HepG2 (cell line): ENCODE results near the gene MSANTD1. TPM values are rescaled to one million over a fixed set of nuclear protein-coding genes. Genes with fewer than 3 reads are reported as not detected.

Experiments
- ATAC-seq: fragments of 200-7000 bp; cut with Tn5 transposase; 3 replicates; pipeline ENCODE4 v1.9.1; 2020; ENCODE audit warnings: mild to moderate bottlenecking, moderate library complexity
- BruUV-seq: library from RNA; stranded (reverse); fragments of 400-500 nt; replicated peaks from 2 replicates; lab custom pipeline; 2021; lab: Mats Ljungman, UMichigan
- CTCF ChIA-PET: fragments of 300-600 bp; formaldehyde crosslinking; extraction: SDS; loops from one replicate; lab custom pipeline; 2021; ENCODE audit warnings: low total read pairs, inconsistent platforms, low intra/inter-chr PET ratio; lab: Yijun Ruan, JAX
- POLR2A ChIA-PET: fragments of 350-600 bp; sonication (Branson Sonifier 250); formaldehyde crosslinking; loops from one replicate; lab custom pipeline; 2020; ENCODE audit warnings: antibody characterized with exemption, inconsistent platforms; lab: Yijun Ruan, JAX
- DNase-seq: peaks from one replicate; pipeline ENCODE4 v3.0.0-alpha.2; 2015; ENCODE audit warnings: low spot score
- FAIRE-seq: peaks from 3 replicates; lab custom pipeline; 2011; peaks lifted over from hg19 to GRCh38; lab: Jason Lieb, UNC
- H2AFZ ChIP-seq: one replicate; pipeline ENCODE4 v1.6.1; 2011; ENCODE audit warnings: low read length, inconsistent platforms
- H3K27ac ChIP-seq: fragments of 300-600 bp; 3 replicates; pipeline ENCODE4 v1.8.0; 2011; ENCODE audit warnings: mixed run types, mild to moderate bottlenecking, mixed read lengths, low read length, inconsistent platforms; ENCODE audit not compliant: insufficient read depth; ENCODE audit errors: extremely low read length
- H3K27me3 ChIP-seq, 2 experiments: fragments of 200-600 bp in 1 of 2; 2 replicates in 1 of 2; 3 replicates in 1 of 2; pipeline versions ENCODE4 v1.6.0 to v1.8.0; 2011; ENCODE audit warnings: low read length in 2 of 2, mild to moderate bottlenecking in 2 of 2, moderate library complexity in 2 of 2, inconsistent platforms in 1 of 2; ENCODE audit not compliant: insufficient read depth in 2 of 2, control insufficient read depth in 1 of 2
- H3K36me3 ChIP-seq, 2 experiments: fragments of 200-600 bp in 1 of 2; replicated peaks in 1 of 2; 2 replicates in 1 of 2; 3 replicates in 1 of 2; pipeline versions ENCODE4 v1.5.1 to v1.8.0; 2011; ENCODE audit warnings: low read length in 2 of 2, inconsistent platforms in 1 of 2; ENCODE audit not compliant: insufficient read depth in 2 of 2, control insufficient read depth in 1 of 2
- H3K4me1 ChIP-seq: 2 replicates; pipeline ENCODE4 v1.5.1; 2012; ENCODE audit warnings: low read length, inconsistent platforms; ENCODE audit not compliant: insufficient read depth
- H3K4me2 ChIP-seq: 2 replicates; pipeline ENCODE4 v1.6.0; 2011; ENCODE audit warnings: low read depth, low read length, inconsistent platforms
- H3K4me3 ChIP-seq, 3 experiments: fragments of 200-600 bp in 1 of 3; sonication (generic), shearing (Covaris generic) in 1 of 3; replicated peaks in 1 of 3; 2 replicates each; pipeline ENCODE4 v1.5.1; 2011 to 2016; ENCODE audit warnings: low read length in 3 of 3, inconsistent platforms in 2 of 3, low read depth in 2 of 3, mild to moderate bottlenecking in 2 of 3, control low read depth in 1 of 3, mixed read lengths in 1 of 3; ENCODE audit not compliant: insufficient read depth in 1 of 3
- H3K79me2 ChIP-seq: one replicate; pipeline ENCODE4 v1.6.1; 2011; ENCODE audit warnings: low read length, inconsistent platforms; ENCODE audit not compliant: insufficient read depth
- H3K9ac ChIP-seq: 2 replicates; pipeline ENCODE4 v1.6.0; 2011; ENCODE audit warnings: mild to moderate bottlenecking, low read depth, low read length, inconsistent platforms; ENCODE audit not compliant: insufficient read depth
- H3K9me3 ChIP-seq: 2 replicates; pipeline ENCODE4 v1.5.1; 2012; ENCODE audit warnings: mild to moderate bottlenecking, low read length
- H4K20me1 ChIP-seq: 2 replicates; pipeline ENCODE4 v1.6.0; 2011; ENCODE audit warnings: inconsistent platforms, mild to moderate bottlenecking, low read length, moderate library complexity; ENCODE audit not compliant: insufficient read depth
- CBFB ChIP-seq: sonication (generic); formaldehyde crosslinking; IDR thresholded peaks from 2 replicates; pipeline ENCODE4 v1.4.0; 2020; ENCODE audit warnings: missing genetic modification reagents
- MXI1 ChIP-seq: IDR thresholded peaks from 3 replicates; pipeline ENCODE4 v1.6.1; 2012; ENCODE audit warnings: low read depth, low read length, inconsistent platforms, borderline replicate concordance
- SALL1 ChIP-seq: sonication (generic); formaldehyde crosslinking; IDR thresholded peaks from 2 replicates; pipeline ENCODE4 v1.8.0; 2022; ENCODE audit warnings: mild to moderate bottlenecking, missing genetic modification reagents
- TBL1XR1 ChIP-seq: fragments of 150-350 bp; IDR thresholded peaks from 2 replicates; pipeline ENCODE4 v1.6.1; 2014; ENCODE audit warnings: borderline replicate concordance, low read length; ENCODE audit not compliant: partially characterized antibody
- TOPORS ChIP-seq: sonication (generic); formaldehyde crosslinking; IDR thresholded peaks from 2 replicates; pipeline ENCODE4 v1.8.0; 2023; ENCODE audit warnings: mild to moderate bottlenecking, missing genetic modification reagents
- ZNF629 ChIP-seq: sonication (generic); formaldehyde crosslinking; conservative IDR thresholded peaks from 2 replicates; pipeline ENCODE4 v1.5.0; 2020; ENCODE audit warnings: missing genetic modification reagents
- WGBS: methylation state at CpG from one replicate; pipeline ENCODE4 v1.1.6; 2017; ENCODE audit warnings: low lambda C conversion rate; 5-methylcytosine and 5-hydroxymethylcytosine counted together
- in situ Hi-C: cut with HindIII; loops from 2 replicates; pipeline ENCODE4 v1.10.0; 2017; ENCODE audit warnings: low pct_unique_long_range_greater_than_20kb; ENCODE audit not compliant: extremely low pct_ligation_motif_present
- intact Hi-C: fragments of 100-400 bp; cut with micrococcal nuclease; formaldehyde crosslinking; loops from one replicate; pipeline ENCODE4 v1.10.0; 2022; ENCODE audit not compliant: unreplicated experiment
- polyA plus RNA-seq, 8 experiments: library from polyadenylated mRNA; depleted of rRNA in 3 of 8; stranded (reverse) in 7 of 8; unstranded in 1 of 8; fragments of >200 nt; fragmentation: Illumina TruSeq in 4 of 8; extraction: Trizol in 4 of 8; gene quantifications; 2 replicates each; pipeline versions ENCODE4 v1.2.1 to v1.2.3, GENCODE V29; 2011 to 2016; ENCODE audit warnings: low read depth in 4 of 8, missing spikeins in 1 of 8, mixed read lengths in 1 of 8; ENCODE audit not compliant: insufficient read depth in 1 of 8
- total RNA-seq, 5 experiments: library from RNA; depleted of rRNA; stranded (reverse); fragments of >200 nt; fragmentation: Illumina TruSeq; extraction: Trizol; gene quantifications; 2 replicates each; pipeline ENCODE4 v1.2.3, GENCODE V29; 2016; ENCODE audit warnings: low read depth in 1 of 5
- TF ChIP-seq, protein P1 (sequence below): sonication (generic); formaldehyde crosslinking; IDR thresholded peaks from 2 replicates; pipeline ENCODE4 v1.5.0; 2020; ENCODE audit warnings: mild to moderate bottlenecking, missing genetic modification reagents, borderline replicate concordance
- TF ChIP-seq, protein P2 (sequence below): sonication (generic); formaldehyde crosslinking; IDR thresholded peaks from 2 replicates; pipeline ENCODE4 v1.4.0; 2020; ENCODE audit warnings: missing genetic modification reagents, borderline replicate concordance
- TF ChIP-seq, protein P3 (sequence below): sonication (generic); formaldehyde crosslinking; IDR thresholded peaks from 2 replicates; pipeline ENCODE4 v1.5.1; 2020; ENCODE audit warnings: missing genetic modification reagents, mild to moderate bottlenecking, borderline replicate concordance

The MSANTD1 gene
- total and polyA plus RNA-seq, 2 of the 13 experiments (the other 11 are each of a cell fraction or from before 2014, with no cell fraction given) = 0.22 to 0.40 TPM

DNA sequence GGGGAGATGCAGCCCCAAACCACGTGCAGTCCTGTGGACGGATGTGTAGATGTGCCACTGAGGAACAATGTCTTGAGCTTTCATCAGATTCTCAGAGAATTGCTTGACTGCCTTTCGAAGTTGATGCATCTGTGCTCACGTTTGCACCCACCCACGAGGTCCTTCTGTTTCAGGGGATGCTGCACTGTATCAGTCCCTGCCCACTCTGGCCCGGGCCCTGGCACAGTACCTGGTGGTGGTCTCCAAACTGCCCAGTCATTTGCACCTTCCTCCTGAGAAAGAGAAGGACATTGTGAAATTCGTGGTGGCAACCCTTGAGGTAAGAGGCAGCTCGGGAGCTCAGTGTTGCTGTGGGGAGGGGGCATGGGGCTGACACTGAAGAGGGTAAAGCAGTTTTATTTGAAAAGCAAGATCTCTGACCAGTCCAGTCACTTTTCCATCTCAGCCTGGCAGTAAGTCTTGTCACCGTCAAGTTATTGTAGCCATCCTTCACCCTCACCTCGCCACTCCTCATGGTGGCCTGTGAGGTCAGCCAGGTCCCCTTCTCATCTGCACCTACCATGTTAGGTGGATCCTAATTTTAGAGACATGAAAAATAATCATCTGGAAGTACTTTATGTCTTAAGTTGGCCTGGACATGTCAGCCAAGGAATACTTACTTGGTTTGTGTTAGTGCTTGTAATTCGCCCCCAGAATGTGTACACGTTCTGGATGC is 36.4 kb upstream of the MSANTD1 start (continued):
- TF ChIP-seq, protein P1, sequence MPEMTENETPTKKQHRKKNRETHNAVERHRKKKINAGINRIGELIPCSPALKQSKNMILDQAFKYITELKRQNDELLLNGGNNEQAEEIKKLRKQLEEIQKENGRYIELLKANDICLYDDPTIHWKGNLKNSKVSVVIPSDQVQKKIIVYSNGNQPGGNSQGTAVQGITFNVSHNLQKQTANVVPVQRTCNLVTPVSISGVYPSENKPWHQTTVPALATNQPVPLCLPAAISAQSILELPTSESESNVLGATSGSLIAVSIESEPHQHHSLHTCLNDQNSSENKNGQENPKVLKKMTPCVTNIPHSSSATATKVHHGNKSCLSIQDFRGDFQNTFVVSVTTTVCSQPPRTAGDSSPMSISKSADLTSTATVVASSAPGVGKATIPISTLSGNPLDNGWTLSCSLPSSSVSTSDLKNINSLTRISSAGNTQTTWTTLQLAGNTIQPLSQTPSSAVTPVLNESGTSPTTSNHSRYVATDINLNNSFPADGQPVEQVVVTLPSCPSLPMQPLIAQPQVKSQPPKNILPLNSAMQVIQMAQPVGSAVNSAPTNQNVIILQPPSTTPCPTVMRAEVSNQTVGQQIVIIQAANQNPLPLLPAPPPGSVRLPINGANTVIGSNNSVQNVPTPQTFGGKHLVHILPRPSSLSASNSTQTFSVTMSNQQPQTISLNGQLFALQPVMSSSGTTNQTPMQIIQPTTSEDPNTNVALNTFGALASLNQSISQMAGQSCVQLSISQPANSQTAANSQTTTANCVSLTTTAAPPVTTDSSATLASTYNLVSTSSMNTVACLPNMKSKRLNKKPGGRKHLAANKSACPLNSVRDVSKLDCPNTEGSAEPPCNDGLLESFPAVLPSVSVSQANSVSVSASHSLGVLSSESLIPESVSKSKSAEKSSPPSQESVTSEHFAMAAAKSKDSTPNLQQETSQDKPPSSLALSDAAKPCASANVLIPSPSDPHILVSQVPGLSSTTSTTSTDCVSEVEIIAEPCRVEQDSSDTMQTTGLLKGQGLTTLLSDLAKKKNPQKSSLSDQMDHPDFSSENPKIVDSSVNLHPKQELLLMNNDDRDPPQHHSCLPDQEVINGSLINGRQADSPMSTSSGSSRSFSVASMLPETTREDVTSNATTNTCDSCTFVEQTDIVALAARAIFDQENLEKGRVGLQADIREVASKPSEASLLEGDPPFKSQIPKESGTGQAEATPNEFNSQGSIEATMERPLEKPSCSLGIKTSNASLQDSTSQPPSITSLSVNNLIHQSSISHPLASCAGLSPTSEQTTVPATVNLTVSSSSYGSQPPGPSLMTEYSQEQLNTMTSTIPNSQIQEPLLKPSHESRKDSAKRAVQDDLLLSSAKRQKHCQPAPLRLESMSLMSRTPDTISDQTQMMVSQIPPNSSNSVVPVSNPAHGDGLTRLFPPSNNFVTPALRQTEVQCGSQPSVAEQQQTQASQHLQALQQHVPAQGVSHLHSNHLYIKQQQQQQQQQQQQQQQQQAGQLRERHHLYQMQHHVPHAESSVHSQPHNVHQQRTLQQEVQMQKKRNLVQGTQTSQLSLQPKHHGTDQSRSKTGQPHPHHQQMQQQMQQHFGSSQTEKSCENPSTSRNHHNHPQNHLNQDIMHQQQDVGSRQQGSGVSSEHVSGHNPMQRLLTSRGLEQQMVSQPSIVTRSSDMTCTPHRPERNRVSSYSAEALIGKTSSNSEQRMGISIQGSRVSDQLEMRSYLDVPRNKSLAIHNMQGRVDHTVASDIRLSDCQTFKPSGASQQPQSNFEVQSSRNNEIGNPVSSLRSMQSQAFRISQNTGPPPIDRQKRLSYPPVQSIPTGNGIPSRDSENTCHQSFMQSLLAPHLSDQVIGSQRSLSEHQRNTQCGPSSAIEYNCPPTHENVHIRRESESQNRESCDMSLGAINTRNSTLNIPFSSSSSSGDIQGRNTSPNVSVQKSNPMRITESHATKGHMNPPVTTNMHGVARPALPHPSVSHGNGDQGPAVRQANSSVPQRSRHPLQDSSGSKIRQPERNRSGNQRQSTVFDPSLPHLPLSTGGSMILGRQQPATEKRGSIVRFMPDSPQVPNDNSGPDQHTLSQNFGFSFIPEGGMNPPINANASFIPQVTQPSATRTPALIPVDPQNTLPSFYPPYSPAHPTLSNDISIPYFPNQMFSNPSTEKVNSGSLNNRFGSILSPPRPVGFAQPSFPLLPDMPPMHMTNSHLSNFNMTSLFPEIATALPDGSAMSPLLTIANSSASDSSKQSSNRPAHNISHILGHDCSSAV (CRISPR knock-in tag) = no peak
- TF ChIP-seq, all 625 proteins: peak for 0

DNA sequence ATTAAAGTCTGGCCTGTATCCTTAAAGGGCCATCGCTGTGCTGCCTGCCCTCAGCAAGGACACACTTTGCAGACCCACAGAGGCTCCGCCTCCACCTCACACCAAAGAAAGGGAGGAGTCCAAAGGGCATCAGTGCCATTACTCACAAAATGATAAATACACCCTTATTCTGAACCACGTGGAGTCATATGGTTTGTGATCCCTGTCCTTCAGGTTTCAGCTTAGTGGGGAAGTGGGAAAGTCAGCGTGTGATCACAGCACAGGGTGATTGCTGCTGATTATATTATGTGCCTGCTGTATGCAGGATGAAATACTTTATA is 35.9 kb upstream of the MSANTD1 start:
- H3K36me3 ChIP-seq = peaks cover 39 to 80% of the 10 kb centered on the region in 2 experiments
- H3K27ac ChIP-seq = no peak overlapping the region
- H3K27me3 ChIP-seq = no peaks in the 10 kb centered on the region
- FAIRE-seq = no peak
- ATAC-seq = peak; percentile 62
- H3K9ac ChIP-seq = no peak overlapping the region
- CTCF ChIA-PET = no interaction called here
- H2AFZ ChIP-seq = no peak overlapping the region
- no peaks in the 10 kb centered on the region for H3K9me3 ChIP-seq
- no peaks in the 10 kb centered on the region for H3K79me2 ChIP-seq
- no peaks in the 10 kb centered on the region for H4K20me1 ChIP-seq
- no peak overlapping the region for H3K4me3 ChIP-seq
- no TSS peak for BruUV-seq
- peak; percentile 15 for DNase-seq
- POLR2A ChIA-PET = no interaction called here
- intact Hi-C loops (no loop called here), in situ Hi-C loops (no loop called here)
- H3K4me2 ChIP-seq = no peak overlapping the region
- peaks cover 33% of the 10 kb centered on the region for H3K4me1 ChIP-seq
- 77% methylated on average over 4 of the region's 4 CpGs for WGBS
- TF ChIP-seq TBL1XR1 (no peak), CBFB (no peak), TOPORS (CRISPR knock-in tag) (no peak), ZNF629 (CRISPR knock-in tag) (no peak), MXI1 (peak; percentile 21; the same call in 1 of the 3 replicates), SALL1 (CRISPR knock-in tag) (no peak)
- TF ChIP-seq, protein P2, sequence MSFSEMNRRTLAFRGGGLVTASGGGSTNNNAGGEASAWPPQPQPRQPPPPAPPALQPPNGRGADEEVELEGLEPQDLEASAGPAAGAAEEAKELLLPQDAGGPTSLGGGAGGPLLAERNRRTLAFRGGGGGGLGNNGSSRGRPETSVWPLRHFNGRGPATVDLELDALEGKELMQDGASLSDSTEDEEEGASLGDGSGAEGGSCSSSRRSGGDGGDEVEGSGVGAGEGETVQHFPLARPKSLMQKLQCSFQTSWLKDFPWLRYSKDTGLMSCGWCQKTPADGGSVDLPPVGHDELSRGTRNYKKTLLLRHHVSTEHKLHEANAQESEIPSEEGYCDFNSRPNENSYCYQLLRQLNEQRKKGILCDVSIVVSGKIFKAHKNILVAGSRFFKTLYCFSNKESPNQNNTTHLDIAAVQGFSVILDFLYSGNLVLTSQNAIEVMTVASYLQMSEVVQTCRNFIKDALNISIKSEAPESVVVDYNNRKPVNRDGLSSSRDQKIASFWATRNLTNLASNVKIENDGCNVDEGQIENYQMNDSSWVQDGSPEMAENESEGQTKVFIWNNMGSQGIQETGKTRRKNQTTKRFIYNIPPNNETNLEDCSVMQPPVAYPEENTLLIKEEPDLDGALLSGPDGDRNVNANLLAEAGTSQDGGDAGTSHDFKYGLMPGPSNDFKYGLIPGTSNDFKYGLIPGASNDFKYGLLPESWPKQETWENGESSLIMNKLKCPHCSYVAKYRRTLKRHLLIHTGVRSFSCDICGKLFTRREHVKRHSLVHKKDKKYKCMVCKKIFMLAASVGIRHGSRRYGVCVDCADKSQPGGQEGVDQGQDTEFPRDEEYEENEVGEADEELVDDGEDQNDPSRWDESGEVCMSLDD = no peak
- TF ChIP-seq, protein P3, sequence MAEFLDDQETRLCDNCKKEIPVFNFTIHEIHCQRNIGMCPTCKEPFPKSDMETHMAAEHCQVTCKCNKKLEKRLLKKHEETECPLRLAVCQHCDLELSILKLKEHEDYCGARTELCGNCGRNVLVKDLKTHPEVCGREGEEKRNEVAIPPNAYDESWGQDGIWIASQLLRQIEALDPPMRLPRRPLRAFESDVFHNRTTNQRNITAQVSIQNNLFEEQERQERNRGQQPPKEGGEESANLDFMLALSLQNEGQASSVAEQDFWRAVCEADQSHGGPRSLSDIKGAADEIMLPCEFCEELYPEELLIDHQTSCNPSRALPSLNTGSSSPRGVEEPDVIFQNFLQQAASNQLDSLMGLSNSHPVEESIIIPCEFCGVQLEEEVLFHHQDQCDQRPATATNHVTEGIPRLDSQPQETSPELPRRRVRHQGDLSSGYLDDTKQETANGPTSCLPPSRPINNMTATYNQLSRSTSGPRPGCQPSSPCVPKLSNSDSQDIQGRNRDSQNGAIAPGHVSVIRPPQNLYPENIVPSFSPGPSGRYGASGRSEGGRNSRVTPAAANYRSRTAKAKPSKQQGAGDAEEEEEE = no peak
